Cardiac fibroblast (primary cell): ENCODE results near the gene TBC1D5.
"Not testable (repeated sequence)": the region's sequence is repeated elsewhere in the genome, so short reads cannot be mapped to it uniquely, and the experiment has no call there.

ENCODE experiments used
- DNase-seq, 2 donors: peaks; one replicate each; pipeline versions ENCODE4 v3.0.0 to v3.0.0-alpha.2; 2010; ENCODE audit warnings: low read depth in 2 of 2
- H3K4me3 ChIP-seq, 2 donors: replicated peaks in 1 of 2; 1 replicate in 1 of 2; 2 replicates in 1 of 2; pipeline ENCODE4 v1.5.1; 2011; ENCODE audit warnings: low read depth in 2 of 2, low read length in 2 of 2, mild to moderate bottlenecking in 2 of 2, moderate library complexity in 1 of 2
- CTCF ChIP-seq: IDR thresholded peaks from one replicate; pipeline ENCODE4 v1.5.1; 2011; ENCODE audit warnings: low read depth, mild to moderate bottlenecking, low read length, inconsistent platforms

Gene TBC1D5

GRCh38 chr3:17491601-17492000, 250.8 kb downstream of the TBC1D5 start:
- TF ChIP-seq CTCF, result no peak
- DNase-seq, result peak; percentile 70 to 85
- no peak overlapping the region for H3K4me3 ChIP-seq

GRCh38 chr3:17491190-17491589, 251.2 kb downstream of the TBC1D5 start:
- H3K4me3 ChIP-seq, DNase-seq: not testable (repeated sequence)

- no peak overlapping the region for H3K4me3 ChIP-seq
- TF ChIP-seq CTCF, result no peak
- DNase-seq, result peak in 1 of 2 donors; percentile 72
Measured at GRCh38 chr3:17489139-17489538, 253.3 kb downstream of the TBC1D5 start.

GRCh38 chr3:17481116-17481515, 261.3 kb downstream of the TBC1D5 start:
- no peak for DNase-seq
- H3K4me3 ChIP-seq, result no peak overlapping the region
- TF ChIP-seq CTCF, result no peak

GRCh38 chr3:17479681-17480405, 262.6 kb downstream of the TBC1D5 start:
- no peak overlapping the region for H3K4me3 ChIP-seq
- no peak for DNase-seq
- no peak for TF ChIP-seq CTCF

GRCh38 chr3:17478673-17479072, 263.8 kb downstream of the TBC1D5 start:
- no peak overlapping the region for H3K4me3 ChIP-seq
- peak; percentile 67 to 93 for DNase-seq
- TF ChIP-seq CTCF, result no peak

GRCh38 chr3:17473761-17474160, 268.7 kb downstream of the TBC1D5 start:
- TF ChIP-seq CTCF, result peak; percentile 31

More at GRCh38 chr3:17473761-17474160, 268.7 kb downstream of the TBC1D5 start:
- H3K4me3 ChIP-seq, result no peak overlapping the region
- peak; percentile 45 to 50 for DNase-seq
